SK-N-SH (cell line): ENCODE results near the gene MMP19. TPM values are rescaled to one million over a fixed set of nuclear protein-coding genes. Genes with fewer than 3 reads are reported as not detected.

Experiments
- CTCF ChIA-PET: fragments of 300-600, 350-600 bp; formaldehyde crosslinking; extraction: SDS; loops from one replicate; lab custom pipeline; 2021; lab: Yijun Ruan, JAX
- POLR2A ChIA-PET: fragments of 350-600 bp; sonication (Branson Sonifier 250); formaldehyde crosslinking; extraction: SDS; loops from one replicate; lab custom pipeline; 2020; ENCODE audit warnings: antibody characterized with exemption, inconsistent platforms; lab: Yijun Ruan, JAX
- DNase-seq: peaks from one replicate; pipeline ENCODE4 v3.0.0; 2012
- H2AFZ ChIP-seq: fragments of 200-600 bp; sonication (generic); 2 replicates; pipeline ENCODE4 v1.8.1; 2016; ENCODE audit warnings: antibody characterized with exemption, mild to moderate bottlenecking, low read depth
- H3F3A ChIP-seq: fragments of 200-600 bp; sonication (generic); replicated peaks from 2 replicates; pipeline ENCODE3; 2016; ENCODE audit warnings: antibody characterized with exemption, mild to moderate bottlenecking; ENCODE audit not compliant: insufficient read depth
- H3K27ac ChIP-seq, 2 experiments: fragments of 200-500 bp in 1 of 2; fragments of 200-600 bp in 1 of 2; sonication (Bioruptor generic) in 1 of 2; sonication (generic), shearing (Covaris generic) in 1 of 2; 2 replicates each; pipeline versions ENCODE4 v1.5.1 to v1.6.1; 2014 to 2016; ENCODE audit warnings: low read depth in 2 of 2, inconsistent platforms in 1 of 2, low read length in 1 of 2, mild to moderate bottlenecking in 1 of 2, mixed read lengths in 1 of 2
- H3K27me3 ChIP-seq: fragments of 200-600 bp; sonication (generic), shearing (Covaris generic); 2 replicates; pipeline ENCODE4 v1.6.1; 2016; ENCODE audit warnings: mixed run types; ENCODE audit not compliant: insufficient read depth
- H3K36me3 ChIP-seq, 2 experiments: fragments of 200-500 bp in 1 of 2; fragments of 200-600 bp in 1 of 2; sonication (Bioruptor generic) in 1 of 2; sonication (generic) in 1 of 2; replicated peaks in 1 of 2; 2 replicates each; pipeline versions ENCODE3 to v1.5.1; 2014 to 2016; ENCODE audit warnings: low read length in 1 of 2, mild to moderate bottlenecking in 1 of 2; ENCODE audit not compliant: insufficient read depth in 2 of 2, control insufficient read depth in 1 of 2
- H3K4me1 ChIP-seq, 2 experiments: fragments of 200-500 bp in 1 of 2; fragments of 200-600 bp in 1 of 2; sonication (Bioruptor generic) in 1 of 2; sonication (generic), shearing (Covaris generic) in 1 of 2; 2 replicates each; pipeline versions ENCODE4 v1.5.1 to v1.6.1; 2014 to 2016; ENCODE audit warnings: low read depth in 1 of 2, low read length in 1 of 2, mixed run types in 1 of 2; ENCODE audit not compliant: insufficient read depth in 2 of 2, control insufficient read depth in 1 of 2
- H3K4me2 ChIP-seq: fragments of 200-600 bp; sonication (generic), shearing (Covaris generic); 2 replicates; pipeline ENCODE4 v1.6.1; 2017; ENCODE audit warnings: mixed run types
- H3K4me3 ChIP-seq, 2 experiments: fragments of 200-500 bp in 1 of 2; fragments of 200-600 bp in 1 of 2; sonication (Bioruptor generic) in 1 of 2; sonication (generic), shearing (Covaris generic) in 1 of 2; 2 replicates each; pipeline versions ENCODE4 v1.5.1 to v1.8.1; 2014 to 2016; ENCODE audit warnings: low read depth in 2 of 2, inconsistent platforms in 1 of 2, low read length in 1 of 2, mild to moderate bottlenecking in 1 of 2, mixed read lengths in 1 of 2, moderate library complexity in 1 of 2
- H3K79me2 ChIP-seq: fragments of 200-600 bp; sonication (generic); 2 replicates; pipeline ENCODE4 v1.8.1; 2017; ENCODE audit warnings: mild to moderate bottlenecking; ENCODE audit not compliant: insufficient read depth
- H3K9ac ChIP-seq: fragments of 200-600 bp; sonication (generic); 2 replicates; pipeline ENCODE4 v1.6.1; 2017; ENCODE audit warnings: mixed run types
- H3K9me2 ChIP-seq: fragments of 200-600 bp; sonication (generic); 2 replicates; pipeline ENCODE4 v1.6.1; 2017; ENCODE audit warnings: mixed run types
- H3K9me3 ChIP-seq: fragments of 200-600 bp; sonication (generic); 2 replicates; pipeline ENCODE4 v1.6.1; 2017; ENCODE audit warnings: mixed run types, mild to moderate bottlenecking, moderate library complexity
- H4K20me1 ChIP-seq: fragments of 200-600 bp; sonication (generic); 2 replicates; pipeline ENCODE4 v1.6.1; 2017; ENCODE audit warnings: mild to moderate bottlenecking, mixed run types; ENCODE audit not compliant: insufficient read depth
- ELF1 ChIP-seq: IDR thresholded peaks from 2 replicates; pipeline ENCODE4 v1.4.0; 2012
- EP300 ChIP-seq, 2 experiments: IDR thresholded peaks; 2 replicates each; pipeline versions ENCODE4 v1.4.0 to v1.6.1; 2012; ENCODE audit warnings: borderline replicate concordance in 1 of 2, low read depth in 1 of 2, low read length in 1 of 2
- FOXJ3 ChIP-seq: sonication (generic); formaldehyde crosslinking; IDR thresholded peaks from 2 replicates; pipeline ENCODE4 v1.5.1; 2020; ENCODE audit warnings: mild to moderate bottlenecking, missing genetic modification reagents
- FOXM1 ChIP-seq: IDR thresholded peaks from 2 replicates; pipeline ENCODE4 v1.4.0; 2012; ENCODE audit warnings: low read depth, mild to moderate bottlenecking
- GABPA ChIP-seq: IDR thresholded peaks from 2 replicates; pipeline ENCODE4 v1.4.0; 2012; ENCODE audit warnings: low read depth, mild to moderate bottlenecking
- MXI1 ChIP-seq: IDR thresholded peaks from 2 replicates; pipeline ENCODE4 v1.6.1; 2012; ENCODE audit warnings: mild to moderate bottlenecking, low read depth, low read length, improper control_type of control experiment
- NFIC ChIP-seq: IDR thresholded peaks from 2 replicates; pipeline ENCODE4 v1.4.0; 2012; ENCODE audit warnings: borderline replicate concordance
- NRF1 ChIP-seq: IDR thresholded peaks from 2 replicates; pipeline ENCODE4 v1.6.1; 2012; ENCODE audit warnings: low read depth, mild to moderate bottlenecking, low read length
- RAD21 ChIP-seq: IDR thresholded peaks from 2 replicates; pipeline ENCODE4 v1.6.1; 2012; ENCODE audit warnings: mild to moderate bottlenecking, low read length
- RCOR1 ChIP-seq: fragments of 150-350 bp; IDR thresholded peaks from 2 replicates; pipeline ENCODE4 v1.6.1; 2017; ENCODE audit warnings: antibody characterized with exemption, low read length
- REST ChIP-seq: IDR thresholded peaks from 2 replicates; pipeline ENCODE4 v1.6.1; 2012; ENCODE audit warnings: mild to moderate bottlenecking, low read depth, low read length, moderate library complexity
- RFX5 ChIP-seq: IDR thresholded peaks from 2 replicates; pipeline ENCODE4 v1.6.1; 2012; ENCODE audit warnings: mild to moderate bottlenecking, improper control_type of control experiment, low read length
- SIN3A ChIP-seq: IDR thresholded peaks from 2 replicates; pipeline ENCODE4 v1.6.1; 2012; ENCODE audit warnings: low read depth, mild to moderate bottlenecking, low read length, moderate library complexity, borderline replicate concordance
- SMC3 ChIP-seq: IDR thresholded peaks from 2 replicates; pipeline ENCODE4 v1.6.1; 2012; ENCODE audit warnings: low read depth, low read length, improper control_type of control experiment
- TAF1 ChIP-seq: IDR thresholded peaks from 2 replicates; pipeline ENCODE4 v1.6.1; 2012; ENCODE audit warnings: low read depth, mild to moderate bottlenecking, low read length, moderate library complexity, borderline replicate concordance
- TCF12 ChIP-seq: IDR thresholded peaks from 2 replicates; pipeline ENCODE4 v1.4.0; 2012
- WGBS: methylation state at CpG from one replicate; pipeline ENCODE4 v1.1.6; 2017; ENCODE audit warnings: low lambda C conversion rate; 5-methylcytosine and 5-hydroxymethylcytosine counted together
- polyA plus RNA-seq, 3 experiments: library from polyadenylated mRNA; depleted of rRNA; stranded (reverse); fragments of >200 nt; gene quantifications; 2 replicates each; pipeline ENCODE4 v1.2.3, GENCODE V29; 2012

MMP19 gene
- polyA plus RNA-seq, 1 of the 3 experiments (the other 2 are of a cell fraction), result 5.7 TPM

- H3K9me2 ChIP-seq, result no peaks in the 10 kb centered on the region
- no peak overlapping the region for H3K4me3 ChIP-seq
- no peaks in the 10 kb centered on the region for H3F3A ChIP-seq
- CTCF ChIA-PET, result no interaction called here
- no peak for DNase-seq
- POLR2A ChIA-PET, result no interaction called here
- no peak overlapping the region for H3K4me2 ChIP-seq
- no peaks in the 10 kb centered on the region for H3K27me3 ChIP-seq
- no peaks in the 10 kb centered on the region for H3K36me3 ChIP-seq
- H3K4me1 ChIP-seq, result no peaks in the 10 kb centered on the region
- TF ChIP-seq RCOR1 (no peak), SMC3 (no peak), SIN3A (no peak), RFX5 (no peak), NFIC (no peak), FOXM1 (no peak), EP300 (IDR thresholded peaks at IDR 0.05; ENCODE audit: borderline replicate concordance in 1 of 2, low read depth in 1 of 2, low read length in 1 of 2) (no peak), RAD21 (no peak), NRF1 (no peak), REST (no peak), TCF12 (no peak)
- no peak overlapping the region for H3K27ac ChIP-seq
- no peaks in the 10 kb centered on the region for H4K20me1 ChIP-seq
- no peaks in the 10 kb centered on the region for H3K79me2 ChIP-seq
- no peak overlapping the region for H2AFZ ChIP-seq
- H3K9ac ChIP-seq, result no peak overlapping the region
- peaks cover 6% of the 10 kb centered on the region; the same call in 1 of the 2 replicates for H3K9me3 ChIP-seq
Observed at GRCh38 chr12:55877824-55878223, 35.1 kb upstream of the MMP19 start.

GRCh38 chr12:55875704-55876467 is 33.1 kb upstream of the MMP19 start:
- Histone ChIP-seq H3K79me2 (no peaks in the 10 kb centered on the region), H3F3A (no peaks in the 10 kb centered on the region), H3K9ac (no peak overlapping the region)
- no peak for TF ChIP-seq EP300 (IDR thresholded peaks at IDR 0.05; ENCODE audit: borderline replicate concordance in 1 of 2, low read depth in 1 of 2, low read length in 1 of 2)
- no peak for TF ChIP-seq ELF1
- no peak for TF ChIP-seq NRF1
- TF ChIP-seq FOXJ3 (CRISPR knock-in tag), result no peak
- TF ChIP-seq TAF1, result no peak
- no peak for TF ChIP-seq MXI1
- no peak for TF ChIP-seq GABPA
- TF ChIP-seq, all 33 proteins: peak for 0
- no peak overlapping the region for H3K27ac ChIP-seq
- no peak overlapping the region for H3K4me3 ChIP-seq
- no peaks in the 10 kb centered on the region for H3K27me3 ChIP-seq
- peaks cover 6% of the 10 kb centered on the region; the same call in 1 of the 2 replicates for H3K9me3 ChIP-seq
- WGBS, result 78% methylated on average over 4 of the region's 4 CpGs
- H2AFZ ChIP-seq, result no peak overlapping the region
- no peaks in the 10 kb centered on the region for H3K36me3 ChIP-seq
- H4K20me1 ChIP-seq, result no peaks in the 10 kb centered on the region
- POLR2A ChIA-PET, result no interaction called here
- no peak overlapping the region for H3K4me2 ChIP-seq
- no peaks in the 10 kb centered on the region for H3K4me1 ChIP-seq
- no peaks in the 10 kb centered on the region for H3K9me2 ChIP-seq
- CTCF ChIA-PET, result no interaction called here
- no peak for DNase-seq
